Fibroblast of mammary gland (primary cell): Measurements from ENCODE around the gene PAX8.
"Not testable (repeated sequence)": the region's sequence is repeated elsewhere in the genome, so short reads cannot be mapped to it uniquely, and the experiment has no call there.

ENCODE experiments used
- DNase-seq: peaks from one replicate; pipeline ENCODE4 v3.0.0-alpha.2; 2010; ENCODE audit warnings: low read depth
- H3K4me3 ChIP-seq: 2 replicates; pipeline ENCODE4 v1.5.1; 2011; ENCODE audit warnings: low read depth, mild to moderate bottlenecking, low read length, moderate library complexity; ENCODE audit not compliant: control insufficient read depth
- CTCF ChIP-seq: conservative IDR thresholded peaks from 2 replicates; pipeline ENCODE4 v1.5.1; 2011; ENCODE audit warnings: low read depth, low read length, inconsistent platforms; ENCODE audit not compliant: control insufficient read depth, insufficient read depth

The PAX8 gene

GRCh38 chr2:113278742-113279139 is at the start of gene PAX8:
Gene PAX8 (minus strand): TSS chr2:113278921. CDS start chr2:113278394, 527 bp downstream.
- no peak within 1 kb of the TSS for H3K4me3 ChIP-seq
- DNase-seq = no peak
- no peak for TF ChIP-seq CTCF

GRCh38 chr2:113328043-113328442 is 49.3 kb upstream of the PAX8 start:
- no peak overlapping the region for H3K4me3 ChIP-seq
- no peak for DNase-seq
- no peak for TF ChIP-seq CTCF

GRCh38 chr2:113325161-113325731 is 46.5 kb upstream of the PAX8 start:
- peak overlapping the region; percentile 40 for H3K4me3 ChIP-seq

GRCh38 chr2:113324684-113325160 is 46.0 kb upstream of the PAX8 start:
- DNase-seq = peak; percentile 75
- no peak for TF ChIP-seq CTCF
- H3K4me3 ChIP-seq = peak overlapping the region; percentile 40

More at GRCh38 chr2:113325161-113325731, 46.5 kb upstream of the PAX8 start:
- DNase-seq = peak; percentile 31

- H3K4me3 ChIP-seq = not testable (repeated sequence)
- peak; percentile 12 for DNase-seq
Measured at GRCh38 chr2:113323129-113323528, 44.4 kb upstream of the PAX8 start.

DNA sequence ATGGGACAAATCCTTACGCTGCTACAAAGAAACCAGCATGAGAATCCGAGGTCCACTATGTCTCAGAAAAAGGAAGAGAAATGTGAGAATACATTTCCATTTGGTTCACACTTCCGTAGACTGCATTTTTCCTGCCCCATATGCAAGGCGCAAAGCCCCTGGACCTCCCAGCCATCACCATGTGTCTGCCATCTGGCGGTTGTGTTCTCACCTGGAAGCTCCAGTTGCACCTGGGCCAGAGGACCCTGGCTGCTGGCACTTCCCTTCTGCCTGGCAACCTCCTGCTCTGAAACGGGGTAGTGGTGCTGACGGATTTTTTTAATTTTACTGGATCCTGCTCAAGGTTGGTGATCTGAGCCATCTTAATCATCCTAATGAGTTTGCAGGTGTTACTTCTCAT is 41.4 kb upstream of the PAX8 start:
- not testable (repeated sequence) for DNase-seq, H3K4me3 ChIP-seq

- not testable (repeated sequence) for H3K4me3 ChIP-seq, DNase-seq
Measured at GRCh38 chr2:113318941-113319340, 40.2 kb upstream of the PAX8 start.

GRCh38 chr2:113316085-113316484 is 37.4 kb upstream of the PAX8 start:
- no peak for TF ChIP-seq CTCF
- no peak overlapping the region for H3K4me3 ChIP-seq
- no peak for DNase-seq

DNA sequence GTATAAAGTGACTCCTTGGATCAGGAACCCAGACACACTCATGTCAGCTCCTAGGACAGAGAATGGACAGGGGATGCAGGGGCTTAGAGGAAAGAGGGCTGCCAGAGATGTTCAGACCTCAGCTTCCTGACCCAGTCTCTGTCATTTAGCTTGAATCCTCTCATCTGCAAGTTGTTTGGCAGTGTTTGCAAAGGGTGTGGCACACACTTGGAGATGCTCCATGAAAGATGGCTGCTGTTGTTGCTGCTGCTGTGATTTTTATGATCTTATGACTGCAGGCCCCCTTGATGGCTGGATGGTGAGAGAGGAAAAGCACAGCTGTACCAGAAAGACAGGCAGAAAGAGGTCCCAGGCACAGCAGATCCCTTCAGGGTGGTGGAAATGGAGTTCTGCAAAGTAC is 35.9 kb upstream of the PAX8 start:
- DNase-seq, H3K4me3 ChIP-seq: not testable (repeated sequence)

DNA sequence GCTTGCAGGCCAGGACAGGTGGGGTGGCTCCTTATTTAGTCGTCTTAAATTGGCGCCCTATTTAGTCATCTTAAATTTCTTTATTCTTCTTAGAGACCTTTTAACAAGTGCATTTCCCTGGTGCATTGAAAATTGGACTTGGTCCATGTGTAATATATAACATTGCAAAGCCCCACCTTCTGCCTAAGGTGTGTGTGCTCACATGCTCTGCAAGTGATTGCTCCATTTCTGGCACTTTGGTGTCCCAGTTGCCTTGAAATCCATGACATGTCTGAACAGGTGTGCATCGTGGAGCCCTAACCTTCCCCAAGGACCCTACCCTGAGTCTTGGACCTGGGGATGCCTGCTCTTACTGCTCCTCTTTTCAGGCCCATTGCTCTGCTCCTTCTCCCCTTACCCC is 35.5 kb upstream of the PAX8 start:
- not testable (repeated sequence) for DNase-seq, H3K4me3 ChIP-seq

GRCh38 chr2:113311781-113312180 is 33.1 kb upstream of the PAX8 start:
- DNase-seq = peak; percentile 60
- not testable (repeated sequence) for H3K4me3 ChIP-seq

- H3K4me3 ChIP-seq, DNase-seq: not testable (repeated sequence)
Measured at GRCh38 chr2:113311191-113311590, 32.5 kb upstream of the PAX8 start.
